ENCODE measurements around the gene GDF9. TPM values are rescaled to one million over a fixed set of nuclear protein-coding genes. Genes with fewer than 3 reads are reported as not detected.

GDF9 gene
- total RNA-seq, 1 experiment from 2014 or later = 1.4 TPM

DNA sequence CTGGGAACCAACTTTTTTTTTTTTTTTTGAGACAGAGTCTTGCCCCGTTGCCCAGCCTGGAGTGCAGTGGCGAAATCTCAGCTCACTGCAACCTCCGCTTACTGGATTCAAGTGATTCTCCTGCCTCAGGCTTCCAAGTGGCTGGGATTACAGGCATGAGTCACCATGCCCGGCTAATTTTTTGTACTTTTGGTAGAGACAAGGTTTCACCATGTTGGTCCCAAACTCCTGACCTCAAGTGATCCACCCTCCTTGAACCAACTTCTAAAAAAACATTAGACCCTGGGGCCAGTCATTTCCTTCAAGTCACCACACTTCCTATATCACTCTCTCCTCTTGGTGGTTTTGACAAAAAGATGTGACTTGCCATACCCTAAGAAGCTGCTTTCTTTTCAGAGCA lies 25.0 kb downstream of the GDF9 start:
- no peaks in the 10 kb centered on the region for H3K9me3 ChIP-seq (ENCODE audit: insufficient read depth, low read depth)
- no TSS peak for BruUV-seq (replicated peaks)
- TF ChIP-seq, protein P1, sequence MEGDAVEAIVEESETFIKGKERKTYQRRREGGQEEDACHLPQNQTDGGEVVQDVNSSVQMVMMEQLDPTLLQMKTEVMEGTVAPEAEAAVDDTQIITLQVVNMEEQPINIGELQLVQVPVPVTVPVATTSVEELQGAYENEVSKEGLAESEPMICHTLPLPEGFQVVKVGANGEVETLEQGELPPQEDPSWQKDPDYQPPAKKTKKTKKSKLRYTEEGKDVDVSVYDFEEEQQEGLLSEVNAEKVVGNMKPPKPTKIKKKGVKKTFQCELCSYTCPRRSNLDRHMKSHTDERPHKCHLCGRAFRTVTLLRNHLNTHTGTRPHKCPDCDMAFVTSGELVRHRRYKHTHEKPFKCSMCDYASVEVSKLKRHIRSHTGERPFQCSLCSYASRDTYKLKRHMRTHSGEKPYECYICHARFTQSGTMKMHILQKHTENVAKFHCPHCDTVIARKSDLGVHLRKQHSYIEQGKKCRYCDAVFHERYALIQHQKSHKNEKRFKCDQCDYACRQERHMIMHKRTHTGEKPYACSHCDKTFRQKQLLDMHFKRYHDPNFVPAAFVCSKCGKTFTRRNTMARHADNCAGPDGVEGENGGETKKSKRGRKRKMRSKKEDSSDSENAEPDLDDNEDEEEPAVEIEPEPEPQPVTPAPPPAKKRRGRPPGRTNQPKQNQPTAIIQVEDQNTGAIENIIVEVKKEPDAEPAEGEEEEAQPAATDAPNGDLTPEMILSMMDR (conservative IDR thresholded peaks at IDR 0.05) = no peak
- TF ChIP-seq EZH2 (IDR thresholded peaks at IDR 0.05; ENCODE audit: low read depth) = no peak
- ChIA-PET CTCF (no interaction called here), POLR2A (ENCODE audit: unreplicated experiment) (no interaction called here)
- H3K27ac ChIP-seq = peak overlapping the region; percentile 90
- no peaks in the 10 kb centered on the region for H4K20me1 ChIP-seq (ENCODE audit: insufficient read depth)
- no peak overlapping the region for H3K4me3 ChIP-seq
- DNase-seq = peak in 1 of 2 experiments; percentile 76
- no peaks in the 10 kb centered on the region for H3K36me3 ChIP-seq (ENCODE audit: low read depth)
- no peaks in the 10 kb centered on the region for H3K9me2 ChIP-seq (ENCODE audit: insufficient read depth)
- no peaks in the 10 kb centered on the region for H3K79me2 ChIP-seq (ENCODE audit: low read depth)
- peaks cover 53% of the 10 kb centered on the region for H3F3A ChIP-seq (ENCODE audit: insufficient read depth, low read depth)
- 0 out of 2 replicates have a peak overlapping the region, but pooled peaks have one; percentile 33 for H2AFZ ChIP-seq
- H3K4me2 ChIP-seq = peak overlapping the region; percentile 54
- intact Hi-C loops (cut with micrococcal nuclease; ENCODE audit: unreplicated experiment) = no loop called here
- H3K4me1 ChIP-seq (replicated peaks; ENCODE audit: insufficient read depth) = peaks cover 56% of the 10 kb centered on the region
- no peaks in the 10 kb centered on the region for H3K27me3 ChIP-seq (ENCODE audit: insufficient read depth, low read depth)

DNA sequence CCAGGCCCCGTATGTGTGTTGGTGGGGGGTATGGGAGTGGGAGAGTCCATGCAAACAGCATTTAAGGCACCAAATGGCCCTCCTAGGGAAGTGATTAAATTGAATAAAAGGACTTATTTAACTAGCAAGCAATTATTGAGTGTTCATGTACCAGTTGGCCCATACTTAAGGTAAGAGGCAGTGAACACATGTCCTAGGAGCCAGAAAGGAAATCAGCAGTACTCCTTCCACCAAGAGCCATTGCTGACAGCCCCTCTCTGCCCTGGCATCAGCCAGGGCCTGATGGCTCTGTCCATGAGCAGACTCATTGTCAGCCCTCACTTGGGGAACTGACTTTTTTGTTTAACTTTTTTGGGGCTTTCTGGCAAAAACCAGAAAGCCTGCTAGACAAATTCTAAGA lies 25.4 kb downstream of the GDF9 start:
- H3K9me3 ChIP-seq (ENCODE audit: insufficient read depth, low read depth) = no peaks in the 10 kb centered on the region
- H4K20me1 ChIP-seq (ENCODE audit: insufficient read depth) = no peaks in the 10 kb centered on the region
- intact Hi-C loops (cut with micrococcal nuclease; ENCODE audit: unreplicated experiment) = no loop called here
- H3K4me1 ChIP-seq (replicated peaks; ENCODE audit: insufficient read depth) = peaks cover 59% of the 10 kb centered on the region
- POLR2A ChIA-PET (ENCODE audit: unreplicated experiment) = no interaction called here
- H3K4me2 ChIP-seq = peak overlapping the region; percentile 54
- H2AFZ ChIP-seq = 0 out of 2 replicates have a peak overlapping the region, but pooled peaks have one; percentile 33
- H3K36me3 ChIP-seq (ENCODE audit: low read depth) = no peaks in the 10 kb centered on the region
- BruUV-seq (replicated peaks) = no TSS peak
- 0 out of 2 replicates have a peak overlapping the region, but pooled peaks have one; percentile 16 for H3K4me3 ChIP-seq
- H3K79me2 ChIP-seq (ENCODE audit: low read depth) = no peaks in the 10 kb centered on the region
- DNase-seq = no peak
- TF ChIP-seq EZH2 (IDR thresholded peaks at IDR 0.05; ENCODE audit: low read depth) = no peak
- TF ChIP-seq, protein P1 (conservative IDR thresholded peaks at IDR 0.05) = no peak
- H3K27ac ChIP-seq = peak overlapping the region; percentile 90
- CTCF ChIA-PET = no interaction called here
- H3K27me3 ChIP-seq (ENCODE audit: insufficient read depth, low read depth) = no peaks in the 10 kb centered on the region
- peaks cover 53% of the 10 kb centered on the region for H3F3A ChIP-seq (ENCODE audit: insufficient read depth, low read depth)
- H3K9me2 ChIP-seq (ENCODE audit: insufficient read depth) = no peaks in the 10 kb centered on the region

DNA sequence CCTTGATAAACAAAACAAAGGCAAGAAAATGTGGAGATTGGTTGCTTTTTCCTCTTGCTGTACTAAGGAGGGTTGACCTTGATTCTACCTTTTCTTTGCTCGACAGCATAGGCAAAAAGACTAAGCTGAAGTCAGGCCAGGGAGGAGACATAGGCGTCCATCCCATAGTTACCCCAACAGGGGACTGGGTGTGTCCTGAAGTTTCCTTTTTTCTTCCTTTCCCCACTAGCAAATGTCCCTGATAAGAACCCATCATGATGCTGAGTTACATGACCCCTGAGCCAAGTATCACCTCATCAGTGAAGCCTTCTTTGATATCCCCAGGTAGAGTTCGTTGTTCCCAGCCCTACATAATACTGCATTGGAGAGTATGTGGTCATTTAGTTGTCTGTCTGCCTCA lies 26.0 kb downstream of the GDF9 start:
- Histone ChIP-seq H3K27ac (peak overlapping the region; percentile 90), H3K9me3 (ENCODE audit: insufficient read depth, low read depth) (no peaks in the 10 kb centered on the region), H3K4me1 (replicated peaks; ENCODE audit: insufficient read depth) (peaks cover 59% of the 10 kb centered on the region), H4K20me1 (ENCODE audit: insufficient read depth) (no peaks in the 10 kb centered on the region), H3K4me3 (no peak overlapping the region), H3K4me2 (peak overlapping the region; percentile 54), H3K79me2 (ENCODE audit: low read depth) (no peaks in the 10 kb centered on the region), H3K27me3 (ENCODE audit: insufficient read depth, low read depth) (no peaks in the 10 kb centered on the region), H3K36me3 (ENCODE audit: low read depth) (no peaks in the 10 kb centered on the region), H3F3A (ENCODE audit: insufficient read depth, low read depth) (peaks cover 53% of the 10 kb centered on the region), H3K9me2 (ENCODE audit: insufficient read depth) (no peaks in the 10 kb centered on the region), H2AFZ (no peak overlapping the region)
- ChIA-PET CTCF (no interaction called here), POLR2A (ENCODE audit: unreplicated experiment) (interaction anchor here (0.8 kb wide), 1 partner anchor 24 kb away, joined by 4 read pairs; no protein-coding TSS in a partner anchor)
- no TSS peak for BruUV-seq (replicated peaks)
- DNase-seq = no peak
- intact Hi-C loops (cut with micrococcal nuclease; ENCODE audit: unreplicated experiment) = no loop called here
- TF ChIP-seq EZH2 (IDR thresholded peaks at IDR 0.05; ENCODE audit: low read depth) = no peak
- TF ChIP-seq, protein P1 (conservative IDR thresholded peaks at IDR 0.05) = no peak

Data from PC-9 (cell line).